IMR-90 (cell line): ENCODE measurements around the gene TRIM43B. TPM values are rescaled to one million over a fixed set of nuclear protein-coding genes. Genes with fewer than 3 reads are reported as not detected.

Source experiments
- ELK1 ChIP-seq: fragments of 150-350 bp; IDR thresholded peaks from 2 replicates; pipeline ENCODE4 v1.6.1; 2016; ENCODE audit warnings: low read depth, mild to moderate bottlenecking, low read length, moderate library complexity, borderline replicate concordance
- polyA plus RNA-seq, 3 experiments: library from polyadenylated mRNA; depleted of rRNA; stranded (reverse); fragments of >200 nt; gene quantifications; 2 replicates each; pipeline ENCODE4 v1.2.3, GENCODE V29; 2012; ENCODE audit warnings: low replicate concordance in 1 of 3
- total RNA-seq: library from RNA; depleted of rRNA; stranded (reverse); fragments of >200 nt; gene quantifications from 2 replicates; pipeline ENCODE4 v1.2.3, GENCODE V29; 2012

TRIM43B gene
- total and polyA plus RNA-seq, 2 of the 4 experiments (the other 2 are of a cell fraction), result not detected

GRCh38 chr2:95526360-95527341 is 42.1 kb upstream of the TRIM43B start (continued):
- TF ChIP-seq ELK1, result no peak
